ENCODE measurements around the gene SESTD1.

Gene SESTD1

GRCh38 chr2:179264368-179265081 is at the start of gene SESTD1:
SESTD1 (minus strand) TSS chr2:179264832; CDS start chr2:179191841, 72,991 bp downstream.
- DNase-seq, result no peak

- DNase-seq, result no peak
Observed at GRCh38 chr2:179313057-179313456, 48.4 kb upstream of the SESTD1 start.

- DNase-seq, result no peak
Observed at GRCh38 chr2:179311101-179311500, 46.5 kb upstream of the SESTD1 start.

GRCh38 chr2:179307616-179308371 is 43.2 kb upstream of the SESTD1 start:
- DNase-seq, result no peak

- DNase-seq, result no peak
Observed at GRCh38 chr2:179305125-179305524, 40.5 kb upstream of the SESTD1 start.

- DNase-seq, result no peak
Observed at GRCh38 chr2:179304424-179304823, 39.8 kb upstream of the SESTD1 start.

- no peak for DNase-seq
Observed at GRCh38 chr2:179302764-179303571, 38.3 kb upstream of the SESTD1 start.

- no peak for DNase-seq
Observed at GRCh38 chr2:179302149-179302548, 37.5 kb upstream of the SESTD1 start.

- DNase-seq, result no peak
Observed at GRCh38 chr2:179298666-179299065, 34.0 kb upstream of the SESTD1 start.

- no peak for DNase-seq
Observed at GRCh38 chr2:179297927-179298326, 33.3 kb upstream of the SESTD1 start.

GRCh38 chr2:179290329-179290728 is 25.7 kb upstream of the SESTD1 start:
- DNase-seq, result no peak

- DNase-seq, result no peak
Observed at GRCh38 chr2:179285060-179285459, 20.4 kb upstream of the SESTD1 start.

GRCh38 chr2:179277429-179278196 is 13.0 kb upstream of the SESTD1 start:
- DNase-seq, result no peak

GRCh38 chr2:179275253-179276012 is 10.8 kb upstream of the SESTD1 start:
- no peak for DNase-seq

GRCh38 chr2:179274749-179275148 is 10.1 kb upstream of the SESTD1 start:
- DNase-seq, result no peak

- no peak for DNase-seq
Observed at GRCh38 chr2:179273461-179273962, 8.9 kb upstream of the SESTD1 start.

- no peak for DNase-seq
Observed at GRCh38 chr2:179272406-179273192, 8.0 kb upstream of the SESTD1 start.

GRCh38 chr2:179270689-179271088 is 6.1 kb upstream of the SESTD1 start:
- DNase-seq, result no peak

- DNase-seq, result no peak
Observed at GRCh38 chr2:179268277-179268925, 3.8 kb upstream of the SESTD1 start.

- DNase-seq, result no peak
Observed at GRCh38 chr2:179266271-179266670, 1.6 kb upstream of the SESTD1 start.

Measured in DMS 273 treated with DMSO at 0.1 percent for 48 hours (cell line).